NCI-H2196 (cell line): ENCODE data around the gene ATAD3B.
"Not testable (repeated sequence)": the region's sequence is repeated elsewhere in the genome, so short reads cannot be mapped to it uniquely, and the experiment has no call there.

Experiments
- DNase-seq: peaks from one replicate; lab custom pipeline; 2025; ENCODE audit not compliant: unreplicated experiment; lab: John Stamatoyannopoulos, UW

The ATAD3B gene

GRCh38 chr1:1479547-1480487, 8.3 kb downstream of the ATAD3B start:
- no peak for DNase-seq

DNA sequence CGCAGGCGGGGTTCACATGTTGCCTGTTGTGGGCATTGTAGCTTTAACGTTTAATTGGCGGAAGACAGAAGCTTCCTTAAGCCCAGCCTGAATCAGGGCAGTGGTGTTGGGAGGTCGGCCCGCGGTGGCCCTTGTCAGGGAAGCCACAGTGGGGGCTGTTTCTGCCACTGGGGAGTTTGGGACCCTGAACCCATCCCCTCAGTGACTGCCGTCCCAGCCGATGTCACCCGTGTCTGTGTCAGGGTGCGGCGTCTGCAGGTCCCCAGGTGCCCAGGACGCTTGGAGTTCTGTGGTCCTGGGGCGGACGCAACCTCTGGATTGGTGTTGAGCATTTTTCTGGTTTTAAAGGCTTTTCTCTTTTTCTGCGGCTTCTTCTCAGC, 8.9 kb downstream of the ATAD3B start:
- not testable (repeated sequence) for DNase-seq

DNA sequence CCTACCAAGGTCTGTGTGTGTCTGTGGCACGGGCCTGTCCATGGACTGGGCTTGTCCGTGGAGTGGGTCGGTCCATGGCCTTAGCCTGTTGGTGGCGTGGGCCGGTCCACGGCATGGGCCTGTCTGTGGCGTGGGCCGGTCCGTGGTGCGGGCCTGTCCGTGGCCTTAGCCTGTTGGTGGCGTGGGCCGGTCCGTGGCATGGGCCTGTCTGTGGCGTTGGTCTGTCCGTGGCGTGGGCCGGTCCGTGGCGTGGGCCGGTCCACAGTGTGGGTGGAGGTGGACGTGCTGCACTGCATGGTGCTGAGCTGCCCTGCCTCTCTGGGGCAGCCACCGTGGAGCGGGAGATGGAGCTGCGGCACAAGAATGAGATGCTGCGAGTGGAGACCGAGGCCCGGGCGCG, 10.2 kb downstream of the ATAD3B start:
- not testable (repeated sequence) for DNase-seq

- no peak for DNase-seq
Observed at GRCh38 chr1:1482856-1483255, 11.3 kb downstream of the ATAD3B start.

- DNase-seq: no peak
Observed at GRCh38 chr1:1483714-1484113, 12.1 kb downstream of the ATAD3B start.

GRCh38 chr1:1484976-1485750, 13.6 kb downstream of the ATAD3B start:
- not testable (repeated sequence) for DNase-seq

DNA sequence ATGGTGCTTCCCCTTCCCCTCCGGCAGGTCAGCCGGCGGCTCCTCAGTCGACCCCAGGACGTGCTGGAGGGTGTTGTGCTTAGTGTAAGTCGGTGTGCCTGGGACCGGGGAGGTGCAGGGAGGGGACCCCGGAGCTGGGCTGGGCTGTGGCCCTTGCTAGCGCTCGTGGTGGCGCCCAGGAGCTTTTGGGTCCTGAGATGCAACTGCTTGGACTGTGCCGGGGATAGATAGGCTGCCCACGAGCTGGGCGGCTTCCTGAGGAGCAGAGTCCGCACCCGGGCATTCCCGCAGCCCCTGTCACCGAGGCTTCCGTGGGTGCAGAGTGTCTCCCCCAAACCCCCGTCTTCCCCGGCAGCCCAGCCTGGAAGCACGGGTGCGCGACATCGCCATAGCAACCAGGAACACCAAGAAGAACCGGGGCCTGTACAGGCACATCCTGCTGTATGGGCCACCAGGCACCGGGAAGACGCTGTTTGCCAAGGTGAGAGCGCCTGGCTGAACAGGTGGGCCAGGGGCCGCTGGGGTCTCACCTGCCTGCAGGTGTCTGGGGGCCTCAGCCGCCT, 14.3 kb downstream of the ATAD3B start:
- DNase-seq: not testable (repeated sequence)

DNA sequence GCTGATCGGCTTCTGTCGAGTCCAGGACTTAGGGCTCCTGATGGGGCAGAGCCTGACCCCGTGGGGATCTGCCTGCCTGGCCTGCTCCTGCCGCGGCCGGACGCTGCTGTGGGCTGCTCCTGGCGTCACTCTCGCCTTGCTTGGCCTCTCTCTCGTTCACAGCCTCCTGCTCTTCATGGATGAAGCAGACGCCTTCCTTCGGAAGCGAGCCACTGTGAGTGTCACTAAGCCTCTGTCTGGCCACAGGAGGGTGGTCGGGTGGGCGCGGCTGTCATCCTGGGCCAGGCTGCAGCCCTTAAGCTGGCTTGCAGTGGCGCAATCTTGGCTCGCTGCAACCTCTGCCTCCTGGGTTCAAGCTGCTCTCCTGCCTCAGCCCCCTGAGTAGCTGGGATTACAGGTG, 16.1 kb downstream of the ATAD3B start:
- DNase-seq: no peak

GRCh38 chr1:1489231-1489630, 17.7 kb downstream of the ATAD3B start:
- DNase-seq: no peak

DNA sequence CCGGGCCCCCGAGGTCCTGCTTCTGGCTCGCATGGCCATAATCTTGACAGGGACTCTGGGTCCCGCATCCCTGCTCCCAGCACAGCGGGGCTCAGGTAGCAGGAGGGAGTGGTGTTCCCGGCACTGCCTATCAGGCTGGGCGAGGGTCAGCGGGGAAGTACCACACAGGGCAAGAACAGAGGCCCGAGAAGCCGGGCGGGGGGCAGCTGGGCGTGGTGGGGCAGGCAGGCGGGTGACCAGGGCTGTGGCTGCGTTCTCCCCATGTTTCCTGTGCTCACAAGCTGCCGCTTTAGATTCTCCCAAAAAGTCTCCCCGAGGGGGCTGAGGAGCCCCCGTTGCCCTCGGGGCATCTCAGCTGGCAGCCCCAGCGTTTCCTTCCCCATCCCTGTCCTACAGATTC, 18.3 kb downstream of the ATAD3B start:
- no peak for DNase-seq

- DNase-seq: no peak
Observed at GRCh38 chr1:1490633-1491230, 19.2 kb downstream of the ATAD3B start.

- DNase-seq: no peak
Observed at GRCh38 chr1:1491601-1492000, 20.0 kb downstream of the ATAD3B start.

GRCh38 chr1:1494311-1494710, 22.7 kb downstream of the ATAD3B start:
- DNase-seq: not testable (repeated sequence)

DNA sequence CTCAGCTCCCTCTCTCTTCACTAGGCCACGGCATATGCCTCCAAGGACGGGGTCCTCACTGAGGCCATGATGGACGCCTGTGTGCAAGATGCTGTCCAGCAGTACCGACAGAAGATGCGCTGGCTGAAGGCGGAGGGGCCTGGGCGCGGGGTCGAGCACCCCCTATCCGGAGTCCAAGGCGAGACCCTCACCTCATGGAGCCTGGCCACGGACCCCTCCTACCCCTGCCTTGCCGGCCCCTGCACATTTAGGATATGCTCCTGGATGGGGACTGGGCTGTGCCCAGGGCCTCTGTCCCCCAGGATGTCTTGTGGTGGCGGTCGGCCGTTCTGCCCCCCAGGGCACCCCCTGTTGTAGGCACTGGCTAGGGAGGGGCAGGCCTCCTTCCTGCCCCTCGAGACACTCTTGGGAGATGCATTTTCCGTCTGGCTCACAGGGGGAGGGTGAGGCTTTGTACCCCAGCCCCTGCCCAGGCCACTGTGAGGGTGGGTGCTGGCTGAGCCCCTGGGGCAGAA, 24.0 kb downstream of the ATAD3B start:
- DNase-seq: not testable (repeated sequence)

DNA sequence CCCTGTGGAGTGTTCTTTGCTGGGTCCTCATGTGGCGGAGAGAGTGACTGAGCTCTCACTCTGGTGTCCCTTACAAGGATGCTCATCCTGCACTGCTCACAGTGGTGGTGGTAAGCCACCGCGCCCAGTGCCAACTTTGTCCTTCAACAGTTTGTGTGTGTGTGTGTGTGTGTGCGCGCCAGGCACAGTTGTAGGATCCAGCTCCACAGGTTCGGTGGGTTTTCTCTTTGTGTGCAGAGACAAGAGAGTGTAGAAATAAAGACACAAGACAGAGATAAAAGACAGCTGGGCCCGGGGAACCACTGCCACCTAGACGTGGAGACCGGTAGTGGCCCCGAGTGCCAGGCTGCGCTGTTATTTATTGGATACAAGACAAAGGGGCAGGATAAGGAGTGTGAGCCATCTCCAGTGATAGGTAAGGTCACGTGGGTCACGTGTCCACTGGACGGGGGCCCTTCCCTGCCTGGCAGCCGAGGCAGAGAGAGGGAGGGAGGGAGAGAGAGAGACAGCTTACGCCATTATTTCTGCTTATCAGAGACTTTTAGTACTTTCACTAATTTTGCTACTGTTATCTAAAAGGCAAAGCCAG, 33.3 kb downstream of the ATAD3B start:
- peak; percentile 85 for DNase-seq

DNA sequence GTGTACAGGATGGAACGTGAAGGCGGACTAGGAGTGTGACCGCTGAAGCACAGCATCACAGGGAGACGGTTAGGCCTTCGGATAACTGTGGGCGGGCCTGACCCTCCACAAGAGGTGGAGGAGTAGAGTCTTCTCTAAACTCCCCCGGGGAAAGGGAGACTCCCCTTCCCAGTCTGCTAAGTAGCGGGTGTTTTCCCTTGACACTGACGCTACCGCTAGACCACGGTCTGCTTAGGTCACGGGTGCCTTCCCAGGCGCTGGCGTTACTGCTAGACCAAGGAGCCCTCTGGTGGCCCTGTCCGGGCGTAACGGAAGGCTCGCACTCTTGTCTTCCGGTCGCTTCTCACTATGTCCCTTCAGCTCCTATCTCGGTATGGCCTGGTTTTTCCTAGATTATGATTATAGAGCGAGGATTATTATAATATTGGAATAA, 33.8 kb downstream of the ATAD3B start:
- DNase-seq: peak; percentile 48

GRCh38 chr1:1505801-1506200, 34.2 kb downstream of the ATAD3B start:
- peak; percentile 27 for DNase-seq

DNA sequence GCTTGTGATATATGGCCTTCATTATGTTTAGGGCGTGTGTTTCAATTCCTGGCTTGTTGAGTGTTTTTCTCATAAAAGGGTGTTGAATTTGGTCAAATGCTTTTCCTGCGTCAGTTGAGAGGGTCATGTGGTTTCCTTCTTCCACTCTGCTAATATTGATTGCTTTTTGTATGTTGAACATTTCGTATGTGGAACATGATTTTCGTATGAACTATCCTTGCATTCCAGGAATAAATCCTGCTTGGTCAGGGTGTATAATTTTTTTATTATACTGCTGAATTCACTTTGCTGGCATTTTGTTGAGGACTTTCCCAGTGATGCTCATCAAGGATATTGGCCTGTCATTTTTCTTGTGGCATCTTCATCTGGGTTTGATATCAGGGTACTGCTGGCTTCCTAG, 35.7 kb downstream of the ATAD3B start:
- no peak for DNase-seq

DNA sequence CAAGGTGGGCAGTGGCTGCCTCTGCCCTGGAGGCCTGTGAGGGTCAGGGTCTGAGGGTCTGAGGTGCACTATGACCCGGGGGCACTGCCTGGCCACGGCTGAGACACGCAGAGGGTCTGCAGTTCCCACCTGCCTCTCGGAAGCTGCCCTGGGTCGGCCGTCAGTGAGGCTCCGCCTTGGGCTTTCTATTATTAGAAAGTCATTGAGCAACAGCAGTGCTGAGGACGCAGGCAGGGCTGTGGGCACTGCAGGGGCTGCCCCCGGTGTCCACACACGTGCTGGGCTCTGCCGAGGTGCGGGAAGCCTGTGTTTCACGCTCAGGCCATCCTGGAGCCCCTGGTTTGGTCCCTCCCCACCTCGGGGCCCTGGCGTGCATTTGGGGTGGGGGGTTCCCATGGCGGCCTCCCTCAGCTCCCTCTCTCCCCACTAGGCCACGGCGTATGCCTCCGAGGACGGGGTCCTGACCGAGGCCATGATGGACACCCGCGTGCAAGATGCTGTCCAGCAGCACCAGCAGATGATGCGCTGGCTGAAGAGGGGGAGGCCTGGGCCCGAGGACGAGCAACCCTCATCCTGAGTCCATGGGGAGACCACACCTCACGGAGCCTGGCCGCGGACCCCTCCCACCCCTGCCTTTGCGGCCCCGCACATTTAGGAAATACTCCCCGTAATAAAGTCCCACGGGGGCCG, 37.4 kb downstream of the ATAD3B start:
- DNase-seq: not testable (repeated sequence)

GRCh38 chr1:1509465-1509850, 37.9 kb downstream of the ATAD3B start:
- not testable (repeated sequence) for DNase-seq
